GM19193 (cell line): ENCODE results near the gene SMPD2.

Experiments used
- POLR2A ChIP-seq: IDR thresholded peaks from 4 replicates; pipeline ENCODE4 v1.6.1; 2011; ENCODE audit not compliant: insufficient read depth, insufficient read length; ENCODE audit errors: extremely low read depth

The SMPD2 gene

DNA sequence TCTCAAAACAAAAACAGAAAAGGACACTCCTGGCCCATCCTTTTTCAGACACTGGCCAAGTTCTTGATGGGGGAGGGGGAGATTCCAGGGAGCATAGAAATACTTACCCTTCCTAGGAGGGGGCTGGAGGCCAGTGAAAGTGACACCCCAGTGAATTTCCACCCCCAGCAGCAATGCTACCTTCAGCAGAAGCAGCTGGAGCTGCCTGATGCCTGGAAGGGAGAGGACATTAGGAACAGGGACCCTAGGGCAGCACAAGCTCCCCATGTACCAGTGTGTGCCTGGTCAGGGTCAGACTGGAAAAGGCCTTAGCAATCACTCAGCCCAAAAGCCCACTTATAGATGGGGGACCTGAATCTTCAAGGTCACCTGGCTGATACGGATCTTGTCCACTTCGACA is 12.6 kb downstream of the SMPD2 start:
- no peak for TF ChIP-seq POLR2A

DNA sequence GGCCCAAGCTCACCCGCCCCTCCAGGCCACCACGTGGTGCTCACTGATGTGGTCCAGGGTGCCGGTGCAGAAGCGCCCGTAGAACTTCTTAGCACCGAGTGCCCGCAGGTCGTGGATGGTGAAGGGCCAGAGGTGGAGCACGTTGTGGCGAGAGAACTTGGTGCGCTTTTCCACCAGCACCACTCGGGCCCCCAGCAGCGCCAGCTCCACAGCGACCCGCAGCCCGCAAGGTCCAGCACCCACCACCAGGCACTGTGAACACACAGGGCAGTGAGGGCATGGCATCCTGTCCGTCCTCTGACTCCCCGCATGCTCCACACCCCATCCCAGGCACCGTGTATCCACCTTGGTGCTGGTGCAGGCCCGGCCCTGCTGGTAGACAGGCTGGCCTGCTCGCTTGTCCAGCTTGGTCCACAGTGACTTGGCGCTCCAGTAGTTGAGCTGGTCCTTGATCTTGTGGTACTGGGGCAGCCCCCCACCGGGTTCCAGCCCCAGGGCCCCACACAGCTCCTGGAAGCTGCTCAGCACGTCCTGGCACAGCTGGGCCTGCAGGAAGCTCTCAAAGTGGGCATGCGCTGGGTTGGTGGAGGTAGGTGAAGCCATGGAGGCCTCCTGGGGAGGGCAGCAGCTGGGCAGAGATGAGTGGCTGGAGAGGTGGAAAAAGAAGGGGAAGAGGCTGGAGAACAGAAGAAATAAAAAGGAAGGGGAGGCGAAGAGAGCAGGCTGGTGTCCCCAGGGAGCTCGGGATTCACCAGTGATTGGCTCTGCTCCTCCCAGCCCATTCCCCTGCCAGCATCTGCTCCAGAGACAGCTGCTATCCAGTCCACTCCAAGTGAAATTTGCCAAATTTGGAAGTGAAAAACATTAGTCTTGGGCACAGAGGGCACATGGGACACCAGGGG is 13.3 kb downstream of the SMPD2 start:
- no peak for TF ChIP-seq POLR2A

DNA sequence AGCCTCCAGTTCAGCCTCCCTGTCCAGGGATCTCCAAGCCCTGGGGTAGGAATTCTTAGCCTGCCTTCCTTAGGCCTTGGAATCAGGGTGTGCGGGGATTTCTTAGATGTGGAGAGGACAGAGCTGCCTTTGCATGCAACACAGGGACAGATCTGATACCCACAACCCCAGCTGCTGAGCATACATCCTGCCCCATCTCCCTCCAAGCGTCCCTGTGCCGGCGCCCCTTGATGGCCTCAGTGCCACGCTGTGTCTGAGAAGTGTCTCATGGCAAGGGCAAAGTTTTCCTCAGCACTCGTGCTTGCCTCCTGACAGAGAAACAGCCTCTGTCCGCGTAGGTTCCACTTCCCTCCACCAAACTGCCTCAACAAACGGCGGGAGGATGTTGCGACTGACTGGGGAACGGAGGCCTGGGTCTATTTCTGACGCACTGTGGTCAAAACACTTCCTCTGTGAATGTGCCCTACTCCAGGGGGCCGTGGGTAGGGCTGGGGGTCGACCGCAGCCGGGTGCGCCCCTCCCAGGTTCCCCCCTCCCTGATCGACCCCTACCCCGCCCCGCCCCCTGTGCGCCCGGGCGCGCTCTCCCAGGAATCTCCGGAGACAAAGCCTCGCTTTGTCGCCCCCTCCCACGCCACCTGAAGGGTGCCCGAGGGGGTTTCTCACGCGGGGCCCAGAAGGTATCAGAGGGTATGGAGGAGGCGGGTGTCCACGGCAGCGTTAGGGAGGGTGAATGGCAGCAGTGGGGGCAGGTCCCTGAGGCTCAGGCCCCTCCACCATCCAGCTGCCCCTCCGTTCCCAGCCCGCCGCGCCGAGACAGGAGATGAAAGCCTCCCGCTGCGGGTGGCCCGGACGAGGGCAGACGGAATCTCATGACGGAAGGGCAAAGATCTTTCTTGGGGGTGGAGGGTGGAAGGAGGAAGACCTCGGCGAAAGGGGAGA is 14.2 kb downstream of the SMPD2 start:
- TF ChIP-seq POLR2A = peak; percentile 77

DNA sequence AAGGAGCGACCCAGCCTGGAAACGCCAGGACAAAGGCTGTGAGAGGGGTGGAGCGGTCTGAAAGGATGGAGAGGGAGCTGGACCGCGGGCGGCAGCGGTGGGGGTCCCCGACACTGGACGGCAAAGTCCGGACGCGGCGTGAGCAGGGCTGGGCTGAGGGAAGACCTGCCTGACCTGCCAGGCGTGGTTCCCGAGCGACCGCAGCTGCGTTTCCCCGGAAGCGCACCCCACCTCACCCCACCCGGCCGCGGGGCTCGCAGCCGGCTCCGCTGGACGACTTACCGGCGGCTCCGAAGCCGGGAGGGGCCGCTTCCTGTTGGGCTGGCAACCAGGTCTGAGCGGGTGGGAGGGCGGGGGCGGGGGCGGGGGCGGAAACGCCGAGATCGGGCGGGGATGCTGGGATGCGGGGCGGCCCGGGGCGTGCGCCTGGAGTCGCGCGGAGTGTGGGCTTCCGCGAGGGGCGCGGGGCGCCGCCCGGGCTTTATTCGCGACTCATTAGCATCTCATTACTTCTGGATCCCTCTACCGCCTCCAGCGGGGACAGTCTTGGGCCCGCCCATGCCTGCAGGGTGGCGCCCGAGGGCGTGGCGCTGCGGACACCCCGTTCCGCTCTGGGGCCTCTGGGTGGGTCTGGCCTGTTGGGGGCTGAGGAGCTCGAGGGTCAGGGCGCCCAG is 15.1 kb downstream of the SMPD2 start, which contains the start of gene MICAL1:
Gene MICAL1 (minus strand): TSS at position 336 of the 674 bp plus-strand sequence. CDS start 1,576 bp downstream, outside the sequence.
- peak; percentile 72 for TF ChIP-seq POLR2A

DNA sequence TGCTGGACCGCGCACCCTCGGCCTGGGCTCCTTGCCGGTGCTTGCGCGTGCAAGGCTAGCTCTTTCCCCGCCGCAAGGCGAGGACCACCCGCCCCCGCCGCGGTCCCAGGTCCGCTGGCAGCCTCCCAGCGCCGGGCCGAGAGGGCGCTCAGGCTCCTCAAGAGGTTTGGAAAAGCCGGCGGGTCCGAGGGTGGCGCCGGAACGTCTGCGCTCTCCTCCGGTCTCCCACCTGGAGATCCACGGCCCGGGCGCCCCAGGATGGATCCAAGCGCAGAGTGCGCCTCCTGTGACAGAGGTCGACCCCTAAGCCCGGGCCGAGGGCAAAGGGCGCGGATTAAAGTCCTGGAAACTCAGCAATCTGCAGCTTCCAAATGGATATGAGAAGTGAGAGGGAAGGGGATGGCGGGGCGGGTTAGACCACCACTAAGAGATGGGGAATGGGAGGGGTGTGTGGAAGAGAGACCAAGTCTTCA is 15.6 kb downstream of the SMPD2 start:
- no peak for TF ChIP-seq POLR2A

DNA sequence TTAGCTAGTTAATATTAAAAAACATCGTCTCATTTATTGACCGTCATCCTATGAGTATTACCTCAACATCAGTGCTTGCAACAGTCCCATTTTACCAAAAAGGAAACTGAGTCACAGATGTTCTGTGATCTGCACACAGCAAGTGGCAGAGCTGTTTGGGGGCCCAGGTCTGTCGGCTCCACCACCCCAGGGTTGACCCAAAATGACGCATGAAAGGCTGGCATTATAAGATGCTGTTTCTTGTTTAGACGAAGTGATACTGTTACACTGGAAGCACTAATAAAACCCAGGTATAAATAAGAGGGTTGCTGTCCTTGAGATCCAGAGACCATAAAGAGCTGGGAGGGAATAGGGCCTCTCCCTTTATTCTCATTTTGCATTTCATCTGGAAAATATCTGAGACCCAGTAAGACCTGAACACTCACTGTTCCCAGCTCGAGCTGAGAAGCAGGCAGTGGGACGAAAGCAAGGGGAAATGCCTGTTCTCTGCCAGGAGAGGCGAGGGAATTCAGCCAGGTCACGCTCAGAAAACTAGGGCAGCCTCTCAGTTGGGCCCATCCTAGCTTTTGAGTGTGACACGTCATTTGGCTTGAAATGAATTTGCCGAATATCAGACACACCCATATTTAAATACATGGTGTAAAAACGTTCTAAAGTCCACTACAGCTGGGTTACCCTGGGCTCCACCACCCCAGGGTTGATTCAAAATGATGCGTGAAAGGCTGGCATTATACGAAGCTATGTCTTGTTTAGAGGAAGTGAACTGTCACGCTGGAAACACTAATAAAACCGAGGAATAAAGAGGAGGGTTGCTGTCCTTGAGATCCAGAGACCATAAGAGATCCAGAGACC is 16.4 kb downstream of the SMPD2 start:
- peak; percentile 25 for TF ChIP-seq POLR2A

DNA sequence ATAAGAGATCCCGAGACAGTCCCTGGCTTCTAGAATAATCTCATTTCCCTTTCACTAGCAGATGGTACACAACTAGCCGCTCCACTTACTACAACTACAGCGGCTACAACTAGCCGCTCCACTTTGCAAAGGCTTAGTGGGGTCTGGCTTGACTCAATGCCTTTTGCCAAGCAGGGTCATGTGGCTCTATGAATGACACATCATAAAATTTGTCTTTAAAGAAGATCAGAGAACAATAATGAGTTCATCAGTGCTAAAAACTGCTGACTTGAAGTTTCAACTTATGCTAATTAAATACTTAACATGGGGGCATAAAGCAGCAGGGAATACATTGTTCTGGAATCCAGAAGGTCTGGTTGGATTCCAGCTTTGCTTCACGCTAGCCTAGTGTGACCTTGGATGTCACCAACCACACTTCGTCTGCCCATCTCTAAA is 17.1 kb downstream of the SMPD2 start:
- TF ChIP-seq POLR2A = no peak

DNA sequence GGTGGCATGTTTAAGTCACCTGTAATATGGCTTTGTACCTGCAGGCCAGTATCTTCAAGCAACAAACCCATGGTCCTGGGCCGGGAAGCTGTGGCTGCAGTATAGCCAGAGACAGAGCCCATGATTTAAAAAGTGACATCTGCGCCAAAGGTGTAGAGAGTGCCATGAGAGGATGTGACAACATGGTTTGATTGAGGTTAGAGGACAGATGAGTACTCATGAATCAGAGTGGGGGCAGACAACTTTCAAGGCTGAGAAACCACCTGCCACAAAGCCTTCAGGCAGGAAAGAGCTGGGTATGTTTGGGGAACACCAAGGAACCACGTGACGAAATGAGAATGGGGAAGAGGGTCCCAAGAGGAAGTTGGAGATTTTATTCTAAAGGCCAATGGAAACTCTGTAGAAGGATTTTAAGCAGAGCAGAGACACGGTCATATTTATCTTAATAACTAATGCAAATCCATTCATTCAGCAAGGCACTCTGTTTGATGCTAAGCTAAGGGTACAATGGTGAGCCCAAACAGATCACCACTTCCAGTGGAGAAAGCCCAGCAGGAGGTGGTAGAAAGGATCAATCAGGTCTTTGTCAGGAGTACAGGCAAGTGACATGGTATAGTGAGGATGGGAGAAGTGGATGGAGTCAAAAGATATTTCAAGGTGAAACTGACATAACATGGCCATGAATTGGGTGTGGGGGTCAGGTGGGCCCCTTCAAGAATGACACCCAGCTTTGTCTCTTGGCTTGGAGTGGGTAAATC is 18.4 kb downstream of the SMPD2 start:
- no peak for TF ChIP-seq POLR2A

DNA sequence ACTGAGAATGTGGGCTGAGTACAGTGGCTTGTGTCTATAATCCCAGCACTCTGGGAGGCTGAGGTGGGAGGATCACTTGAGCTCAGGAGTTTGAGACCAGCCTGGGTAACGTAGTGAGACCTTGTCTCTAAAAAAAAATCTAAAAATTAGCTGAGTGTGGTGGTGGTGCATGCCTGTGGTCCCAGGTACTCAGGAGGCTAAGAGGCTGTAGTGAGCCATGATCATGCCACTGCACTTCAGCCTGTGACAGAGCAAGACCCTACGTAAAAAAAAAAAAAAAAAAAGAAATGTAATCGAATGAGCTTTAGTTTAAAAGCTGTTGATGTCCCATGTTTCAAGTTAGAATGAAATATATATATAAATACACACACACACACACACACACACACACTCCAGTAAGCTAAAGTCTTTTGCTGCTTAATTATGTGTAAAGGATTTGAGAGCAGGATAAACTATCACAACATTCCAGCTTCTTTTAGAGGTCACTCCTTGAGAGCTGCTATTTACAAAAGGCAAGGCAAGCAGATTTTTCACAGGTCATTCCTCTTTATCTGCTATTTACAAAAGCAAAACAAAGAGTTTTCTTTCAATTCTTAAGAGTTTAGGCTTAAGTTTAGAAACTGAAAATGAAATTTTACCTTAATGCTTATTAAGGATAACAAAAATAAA is 19.8 kb downstream of the SMPD2 start:
- no peak for TF ChIP-seq POLR2A

DNA sequence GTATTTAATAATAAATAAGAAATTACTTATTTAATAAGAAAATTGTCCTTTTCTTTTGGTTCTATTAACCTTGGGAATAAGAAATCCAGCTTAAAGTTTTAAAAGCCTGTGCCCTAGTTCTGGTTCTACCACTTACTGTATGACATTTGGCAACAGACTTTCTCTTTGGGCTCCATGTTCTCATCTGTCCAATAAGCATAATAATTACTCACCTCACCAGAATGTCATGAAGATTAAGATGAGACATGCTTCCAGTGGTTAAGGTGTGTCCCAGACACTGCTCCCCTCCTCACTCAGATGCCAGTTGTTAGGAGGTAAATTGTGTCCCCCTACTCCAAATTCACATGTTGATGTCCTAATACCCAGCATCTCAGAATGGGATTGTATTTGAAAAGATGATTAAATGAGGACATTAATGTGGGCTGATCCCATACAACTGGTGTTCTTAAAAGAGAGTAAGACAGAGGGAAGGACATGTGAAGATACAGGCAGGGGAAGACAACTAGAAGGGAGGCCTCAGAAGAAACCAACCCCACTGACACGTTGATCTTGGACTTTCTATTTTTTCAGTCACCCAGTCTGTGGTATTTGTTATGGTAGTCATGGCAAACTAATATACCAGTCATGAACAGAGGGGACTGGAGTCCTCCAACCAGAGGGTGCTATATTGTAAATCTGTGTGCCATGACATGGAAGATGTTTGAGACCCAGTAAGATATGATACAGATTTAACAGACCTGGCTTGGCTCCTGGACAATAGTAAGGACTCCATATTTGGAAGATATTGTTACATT is 21.4 kb downstream of the SMPD2 start:
- no peak for TF ChIP-seq POLR2A

DNA sequence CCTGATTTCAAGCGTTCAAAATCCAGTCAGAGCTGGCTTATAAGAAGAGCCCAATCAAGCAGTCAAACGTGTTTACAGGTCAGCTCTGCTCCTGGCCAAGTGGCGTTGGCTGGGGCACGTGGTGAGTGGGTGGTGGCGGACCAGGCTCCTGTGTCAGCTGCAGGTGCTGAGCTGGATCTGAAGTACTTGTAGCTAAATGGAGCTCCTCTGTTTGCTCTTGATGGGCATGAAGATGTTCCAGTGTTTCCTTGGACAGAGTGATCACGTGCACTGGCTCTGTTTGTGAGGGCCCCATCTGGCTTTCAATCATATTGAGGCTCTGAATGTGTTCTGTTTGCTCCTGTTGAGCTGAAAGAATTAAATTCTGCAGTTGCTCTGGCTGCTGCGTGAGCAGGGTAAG is 25.2 kb downstream of the SMPD2 start:
- TF ChIP-seq POLR2A = no peak

DNA sequence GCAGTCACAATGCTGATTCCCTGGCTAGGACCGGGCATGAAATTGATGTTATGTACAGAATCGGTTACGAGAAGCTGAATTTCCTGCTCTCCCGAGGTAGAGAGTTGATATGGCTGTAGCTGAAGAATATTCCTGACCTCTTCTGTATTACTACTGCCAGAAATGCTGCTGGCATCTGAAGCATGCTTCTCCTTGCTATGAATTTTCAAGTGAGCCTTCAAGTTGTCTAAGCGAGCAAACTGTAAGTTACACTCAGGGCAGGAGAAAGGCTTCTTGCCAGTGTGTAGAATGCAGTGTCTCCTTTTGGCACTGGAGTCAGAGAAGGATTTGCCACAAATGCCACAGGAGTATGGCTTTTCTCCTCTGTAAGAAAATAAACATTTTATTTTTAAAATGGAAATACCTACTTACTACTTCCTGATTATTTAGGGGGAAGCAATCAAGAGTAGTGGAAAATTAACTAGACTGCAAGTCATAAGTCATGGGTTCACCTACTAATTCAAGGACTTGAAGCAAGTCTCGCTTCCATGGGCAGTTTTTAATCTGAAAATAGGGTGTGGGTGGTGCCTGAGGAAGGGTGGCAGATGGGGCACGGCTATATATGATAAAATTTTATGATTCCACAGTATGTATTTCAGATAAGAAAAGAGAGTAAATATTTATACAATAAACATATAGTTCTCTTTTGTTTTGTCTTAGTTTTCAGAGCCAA is 25.8 kb downstream of the SMPD2 start:
- no peak for TF ChIP-seq POLR2A

DNA sequence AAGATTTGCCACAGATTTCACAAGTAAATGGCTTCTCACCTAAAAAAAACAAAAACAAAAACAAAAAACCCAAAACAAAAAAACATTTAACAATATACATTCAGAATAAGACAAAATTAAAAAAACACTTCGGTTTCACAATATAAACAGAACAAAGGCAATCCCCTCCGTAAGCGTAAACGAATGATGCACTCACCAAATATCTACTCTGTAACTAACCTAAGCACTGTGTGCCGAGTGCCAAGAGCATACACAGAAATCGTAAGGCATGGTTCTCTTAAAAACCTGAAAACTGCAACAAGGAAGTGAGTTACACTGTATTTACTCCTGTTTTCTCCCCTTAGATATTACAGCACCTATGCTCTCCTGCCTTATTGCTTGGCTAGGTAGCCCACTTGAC is 27.2 kb downstream of the SMPD2 start:
- no peak for TF ChIP-seq POLR2A
